H9 (cell line): Measurements from ENCODE around the gene C2CD2. TPM values are rescaled to one million over a fixed set of nuclear protein-coding genes. Genes with fewer than 3 reads are reported as not detected.

Source experiments
- DNase-seq: peaks from one replicate; pipeline ENCODE4 v3.0.0-alpha.2; 2017
- H2AFZ ChIP-seq: one replicate; pipeline ENCODE4 v1.6.1; 2013; ENCODE audit warnings: mild to moderate bottlenecking, low read length, control low read depth, moderate library complexity
- H2AK5ac ChIP-seq: 2 replicates; pipeline ENCODE4 v1.6.1; 2013; ENCODE audit warnings: low read length, control low read depth, mixed read lengths; ENCODE audit not compliant: insufficient read length
- H2BK120ac ChIP-seq: one replicate; pipeline ENCODE4 v1.6.1; 2013; ENCODE audit warnings: low read depth, mild to moderate bottlenecking, low read length, control low read depth, inconsistent platforms; ENCODE audit not compliant: poor library complexity, severe bottlenecking
- H2BK12ac ChIP-seq: 2 replicates; pipeline ENCODE4 v1.6.1; 2013; ENCODE audit warnings: low read length, control low read depth, mixed read lengths, low read depth; ENCODE audit not compliant: insufficient read length
- H2BK15ac ChIP-seq: 2 replicates; pipeline ENCODE4 v1.6.1; 2013; ENCODE audit warnings: low read depth, low read length, control low read depth
- H2BK20ac ChIP-seq: one replicate; pipeline ENCODE4 v1.6.1; 2013; ENCODE audit warnings: low read depth, mild to moderate bottlenecking, low read length, control low read depth, inconsistent platforms; ENCODE audit not compliant: poor library complexity, severe bottlenecking
- H2BK5ac ChIP-seq: 2 replicates; pipeline ENCODE4 v1.6.1; 2013; ENCODE audit warnings: low read length, control low read depth, mixed read lengths; ENCODE audit not compliant: insufficient read length
- H3K14ac ChIP-seq: 2 replicates; pipeline ENCODE4 v1.6.1; 2013; ENCODE audit warnings: low read length, control low read depth; ENCODE audit not compliant: insufficient read depth
- H3K18ac ChIP-seq: 2 replicates; pipeline ENCODE4 v1.6.1; 2013; ENCODE audit warnings: low read depth, mild to moderate bottlenecking, mixed read lengths, low read length, control low read depth; ENCODE audit not compliant: insufficient read length
- H3K23ac ChIP-seq: 2 replicates; pipeline ENCODE4 v1.6.1; 2013; ENCODE audit warnings: low read length, control low read depth, mixed read lengths, low read depth; ENCODE audit not compliant: insufficient read length
- H3K23me2 ChIP-seq: 2 replicates; pipeline ENCODE4 v1.6.1; 2013; ENCODE audit warnings: low read depth, mild to moderate bottlenecking, mixed read lengths, low read length, control low read depth; ENCODE audit not compliant: insufficient read length, poor library complexity, severe bottlenecking
- H3K27ac ChIP-seq: 2 replicates; pipeline ENCODE4 v1.5.1; 2013; ENCODE audit warnings: low read length, control low read depth, mixed read lengths, low read depth; ENCODE audit not compliant: insufficient read length
- H3K27me3 ChIP-seq: 2 replicates; pipeline ENCODE4 v1.6.1; 2013; ENCODE audit warnings: low read length, control low read depth, inconsistent platforms; ENCODE audit not compliant: insufficient read depth
- H3K4ac ChIP-seq: 2 replicates; pipeline ENCODE4 v1.6.1; 2013; ENCODE audit warnings: low read depth, mild to moderate bottlenecking, control low read depth, inconsistent platforms, low read length, moderate library complexity
- H3K4me1 ChIP-seq: 2 replicates; pipeline ENCODE4 v1.6.1; 2013; ENCODE audit warnings: low read length, control low read depth, inconsistent platforms; ENCODE audit not compliant: insufficient read depth
- H3K4me2 ChIP-seq: 2 replicates; pipeline ENCODE4 v1.6.1; 2013; ENCODE audit warnings: low read length, control low read depth, mixed read lengths; ENCODE audit not compliant: insufficient read length, insufficient read depth
- H3K56ac ChIP-seq: 2 replicates; pipeline ENCODE4 v1.6.1; 2013; ENCODE audit warnings: low read depth, mild to moderate bottlenecking, mixed read lengths, low read length, control low read depth; ENCODE audit not compliant: insufficient read length
- H3K79me1 ChIP-seq: 2 replicates; pipeline ENCODE4 v1.6.1; 2013; ENCODE audit warnings: low read depth, mild to moderate bottlenecking, moderate library complexity, low read length, control low read depth, inconsistent platforms; ENCODE audit not compliant: insufficient read depth, poor library complexity, severe bottlenecking
- H3K79me2 ChIP-seq: 2 replicates; pipeline ENCODE4 v1.6.1; 2013; ENCODE audit warnings: low read length, control low read depth, inconsistent platforms; ENCODE audit not compliant: insufficient read depth
- H3K9ac ChIP-seq: 2 replicates; pipeline ENCODE4 v1.6.1; 2013; ENCODE audit warnings: low read length, control low read depth, mixed read lengths; ENCODE audit not compliant: insufficient read length; ENCODE audit errors: extremely low read depth
- H3K9me3 ChIP-seq: one replicate; pipeline ENCODE4 v1.6.1; 2013; ENCODE audit warnings: low read depth, low read length, inconsistent platforms; ENCODE audit not compliant: control insufficient read depth
- H3T11ph ChIP-seq: one replicate; pipeline ENCODE4 v1.6.1; 2013; ENCODE audit warnings: mild to moderate bottlenecking, low read length, control low read depth, inconsistent platforms
- H4K20me1 ChIP-seq: one replicate; pipeline ENCODE4 v1.6.1; 2013; ENCODE audit not compliant: control insufficient read depth, insufficient read length, insufficient read depth
- H4K5ac ChIP-seq: 2 replicates; pipeline ENCODE4 v1.6.1; 2013; ENCODE audit warnings: low read depth, mild to moderate bottlenecking, mixed read lengths, low read length, control low read depth; ENCODE audit not compliant: insufficient read length
- H4K8ac ChIP-seq: replicated peaks from 2 replicates; pipeline ENCODE4 v1.6.1; 2013; ENCODE audit warnings: low read length, control low read depth, mixed read lengths, low read depth; ENCODE audit not compliant: insufficient read length
- H4K91ac ChIP-seq: 2 replicates; pipeline ENCODE4 v1.6.1; 2013; ENCODE audit warnings: low read depth, mild to moderate bottlenecking, moderate library complexity, mixed read lengths, low read length, control low read depth; ENCODE audit not compliant: insufficient read length
- H3K27ac Mint-ChIP-seq, 3 experiments: 2 replicates in 2 of 3; 3 replicates in 1 of 3; pipeline ENCODE4 v1.8.0; 2020 to 2021; ENCODE audit warnings: mixed read lengths in 3 of 3, mild to moderate bottlenecking in 1 of 3, moderate library complexity in 1 of 3
- H3K27me3 Mint-ChIP-seq: 2 replicates; pipeline ENCODE4 v1.8.0; 2021; ENCODE audit warnings: low read depth, mild to moderate bottlenecking, moderate library complexity, mixed read lengths
- H3K36me3 Mint-ChIP-seq, 3 experiments: 2 replicates in 2 of 3; 3 replicates in 1 of 3; pipeline ENCODE4 v1.8.0; 2020 to 2021; ENCODE audit warnings: low read depth in 3 of 3, mixed read lengths in 3 of 3; ENCODE audit not compliant: insufficient read depth in 1 of 3
- H3K4me1 Mint-ChIP-seq, 2 experiments: 2 replicates each; pipeline ENCODE4 v1.8.0; 2020; ENCODE audit warnings: mixed read lengths in 2 of 2
- H3K4me3 Mint-ChIP-seq, 2 experiments: 2 replicates in 1 of 2; 3 replicates in 1 of 2; pipeline ENCODE4 v1.8.0; 2020 to 2021; ENCODE audit warnings: mild to moderate bottlenecking in 2 of 2, mixed read lengths in 2 of 2, moderate library complexity in 1 of 2
- H3K9me3 Mint-ChIP-seq, 2 experiments: 2 replicates in 1 of 2; 3 replicates in 1 of 2; pipeline ENCODE4 v1.8.0; 2020; ENCODE audit warnings: mild to moderate bottlenecking in 2 of 2, mixed read lengths in 2 of 2, moderate library complexity in 1 of 2
- CTCF ChIP-seq: fragments of 200-600 bp; sonication (generic); conservative IDR thresholded peaks from 3 replicates; pipeline ENCODE4 v1.8.0; 2021; ENCODE audit warnings: antibody characterized with exemption, mild to moderate bottlenecking
- WGBS: extraction: QIAGEN DNeasy Blood & Tissue Kit; methylation state at CpG from one replicate; pipeline ENCODE4 v1.1.7; 2013; ENCODE audit warnings: missing lambda C conversion rate, low lambda C conversion rate, mixed read lengths; ENCODE audit not compliant: insufficient read length; ENCODE audit errors: extremely low coverage; 5-methylcytosine and 5-hydroxymethylcytosine counted together
- total RNA-seq: library from RNA; stranded (reverse); gene quantifications from 2 replicates; pipeline ENCODE4 v1.2.1, GENCODE V29; 2021

C2CD2 gene
- total RNA-seq, 1 experiment from 2014 or later, result 14.6 TPM

- H3K27me3 ChIP-seq, result peaks cover 7% of the 10 kb centered on the region; the same call in 1 of the 2 replicates
- no peak overlapping the region for H3K27ac ChIP-seq
- peak overlapping the region; percentile 6 for H3K18ac ChIP-seq
- 100% methylated on average over 7 of the region's 20 CpGs for WGBS
- peaks cover 5% of the 10 kb centered on the region; the same call in 1 of the 2 replicates for H3K4me1 ChIP-seq
- H3K4ac ChIP-seq, result no peak overlapping the region
- H3K56ac ChIP-seq, result peak overlapping the region; percentile 5
- DNase-seq, result no peak
- no peaks in the 10 kb centered on the region; a peak in 2 of 5 replicates for H3K9me3 Mint-ChIP-seq
- H2AFZ ChIP-seq, result no peak overlapping the region
- no peaks in the 10 kb centered on the region for H3K79me2 ChIP-seq
- peak overlapping the region; percentile 62 to 77 for H3K4me3 Mint-ChIP-seq
- no peaks in the 10 kb centered on the region for H3K9me3 ChIP-seq
- no peak overlapping the region for H2BK5ac ChIP-seq
- H3K27ac Mint-ChIP-seq, result peak overlapping the region in 1 of 3 experiments; percentile 4; a peak in 2 of 7 replicates
- no peak overlapping the region for H2BK120ac ChIP-seq
- H4K20me1 ChIP-seq, result no peaks in the 10 kb centered on the region
- no peaks in the 10 kb centered on the region for H3K79me1 ChIP-seq
- no peak overlapping the region; the same call in 1 of the 2 replicates for H3K14ac ChIP-seq
- H3K23me2 ChIP-seq, result peaks cover 16% of the 10 kb centered on the region
- H3K4me2 ChIP-seq, result peak overlapping the region; percentile 3
- peaks cover 0 to 3% (median under 1%) of the 10 kb centered on the region in 3 experiments; a peak in 4 of 7 replicates for H3K36me3 Mint-ChIP-seq
- no peak overlapping the region for H4K91ac ChIP-seq
- no peak overlapping the region for H2AK5ac ChIP-seq
- peak overlapping the region; percentile 22 for H4K5ac ChIP-seq
- H2BK15ac ChIP-seq, result no peak overlapping the region
- H3K4me1 Mint-ChIP-seq, result peaks cover 33 to 34% of the 10 kb centered on the region in 2 experiments
- no peak overlapping the region for H3T11ph ChIP-seq
- H4K8ac ChIP-seq, result no peak overlapping the region
- peaks cover 28% of the 10 kb centered on the region for H3K27me3 Mint-ChIP-seq
- H3K9ac ChIP-seq, result no peak overlapping the region
- H2BK12ac ChIP-seq, result no peak overlapping the region
- no peak overlapping the region for H2BK20ac ChIP-seq
- TF ChIP-seq CTCF, result no peak
- no peak overlapping the region for H3K23ac ChIP-seq
These were observed 1.1 kb upstream of the C2CD2 start for GRCh38 chr21:41954654-41955499.
